ENCODE results near the gene PRXL2B.
"Not testable (repeated sequence)": the region's sequence is repeated elsewhere in the genome, so short reads cannot be mapped to it uniquely, and the experiment has no call there.

The PRXL2B gene

GRCh38 chr1:2614145-2614544 lies 27.6 kb downstream of the PRXL2B start:
- no peak for DNase-seq (ENCODE audit: low spot score)

GRCh38 chr1:2617971-2618470 lies 31.4 kb downstream of the PRXL2B start:
- DNase-seq (ENCODE audit: low spot score), result no peak

- no peak for DNase-seq (ENCODE audit: low spot score)
Measured at GRCh38 chr1:2623571-2624337, 37.2 kb downstream of the PRXL2B start.

- DNase-seq (ENCODE audit: low spot score), result no peak
Measured at GRCh38 chr1:2624735-2625300, 38.2 kb downstream of the PRXL2B start.

GRCh38 chr1:2625311-2625710 lies 38.7 kb downstream of the PRXL2B start:
- no peak for DNase-seq (ENCODE audit: low spot score)

GRCh38 chr1:2625748-2626147 lies 39.2 kb downstream of the PRXL2B start:
- not testable (repeated sequence) for DNase-seq (ENCODE audit: low spot score)

- DNase-seq (ENCODE audit: low spot score), result no peak
Measured at GRCh38 chr1:2627746-2628145, 41.2 kb downstream of the PRXL2B start.

GRCh38 chr1:2628191-2628932 lies 41.8 kb downstream of the PRXL2B start:
- DNase-seq (ENCODE audit: low spot score), result no peak

GRCh38 chr1:2628933-2629626 lies 42.5 kb downstream of the PRXL2B start:
- DNase-seq (ENCODE audit: low spot score), result no peak

GRCh38 chr1:2629627-2630497 lies 43.3 kb downstream of the PRXL2B start:
- DNase-seq (ENCODE audit: low spot score), result no peak

- DNase-seq (ENCODE audit: low spot score), result no peak
Measured at GRCh38 chr1:2630498-2631135, 44.0 kb downstream of the PRXL2B start.

- DNase-seq (ENCODE audit: low spot score), result no peak
Measured at GRCh38 chr1:2631136-2632050, 44.8 kb downstream of the PRXL2B start.

GRCh38 chr1:2632051-2632430 lies 45.5 kb downstream of the PRXL2B start:
- no peak for DNase-seq (ENCODE audit: low spot score)

GRCh38 chr1:2632561-2633361 lies 46.2 kb downstream of the PRXL2B start, which contains the start of gene MMEL1:
Gene MMEL1 (minus strand): TSS chr1:2633016. CDS start chr1:2629484, 3,532 bp downstream.
- no peak for DNase-seq (ENCODE audit: low spot score)

- DNase-seq (ENCODE audit: low spot score), result no peak
Measured at GRCh38 chr1:2633366-2633935, 46.9 kb downstream of the PRXL2B start.

GRCh38 chr1:2633936-2634491 lies 47.4 kb downstream of the PRXL2B start:
- no peak for DNase-seq (ENCODE audit: low spot score)

- no peak for DNase-seq (ENCODE audit: low spot score)
Measured at GRCh38 chr1:2635361-2636010, 48.9 kb downstream of the PRXL2B start.

GRCh38 chr1:2636733-2637132 lies 50.2 kb downstream of the PRXL2B start:
- DNase-seq (ENCODE audit: low spot score), result no peak
